ENCODE data around the gene VPREB3. TPM values are rescaled to one million over a fixed set of nuclear protein-coding genes. Genes with fewer than 3 reads are reported as not detected.

Gene VPREB3
- polyA plus RNA-seq, 2 of the 4 experiments (the other 2 are of a cell fraction), result 0.41 to 0.52 TPM

DNA sequence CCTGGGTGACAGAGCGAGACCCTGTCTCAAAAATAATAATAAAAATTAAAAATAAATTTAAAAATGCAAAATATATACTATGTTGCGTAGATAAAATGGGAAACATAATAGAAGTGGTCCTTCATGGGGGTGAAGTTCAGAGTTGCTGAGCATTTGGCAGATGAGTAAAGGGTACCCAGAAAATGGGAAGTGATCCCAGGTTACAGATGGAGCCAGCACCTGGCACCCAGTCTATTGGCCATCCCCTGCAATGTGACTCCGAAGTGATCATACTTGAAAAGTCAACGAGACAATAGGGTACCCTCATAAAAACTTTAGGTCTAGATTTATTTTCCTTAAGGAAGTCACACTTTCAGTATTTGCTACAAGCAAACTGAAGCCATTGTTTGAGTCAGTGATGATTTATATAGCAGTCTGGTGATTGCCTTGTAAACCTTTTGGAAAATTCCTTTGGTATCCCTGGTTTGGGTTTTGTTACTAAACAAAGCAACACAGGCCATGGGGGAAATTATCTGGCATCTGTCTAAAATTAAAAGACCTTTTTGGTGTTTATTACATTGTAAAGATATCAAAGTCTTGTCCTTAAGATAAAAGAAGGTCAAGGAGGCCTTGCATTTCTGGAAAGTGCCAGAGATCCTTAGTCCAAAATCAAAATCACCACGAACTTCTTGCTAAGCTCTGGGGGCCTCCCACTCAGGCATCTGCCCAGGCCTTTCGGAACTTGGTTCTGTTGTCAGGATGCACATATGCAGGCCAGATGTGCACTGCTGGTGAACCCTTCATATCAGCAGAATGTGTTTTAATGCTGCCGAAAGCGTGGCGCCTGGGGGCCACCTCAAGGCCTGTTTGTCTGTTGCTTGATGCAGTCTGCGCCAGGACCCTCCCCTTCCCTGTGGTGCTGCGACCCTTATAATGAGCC is 36.9 kb upstream of the VPREB3 start:
- CTCF ChIA-PET, result no interaction called here
- H3K27ac ChIP-seq, result no peak overlapping the region
- H3K4me1 ChIP-seq, result peaks cover 14% of the 10 kb centered on the region; the same call in 2 of the 3 replicates
- FAIRE-seq (no peak), DNase-seq (ENCODE audit: low read depth in 1 of 2, low spot score in 1 of 2) (no peak), ATAC-seq (no peak)
- no peak overlapping the region for H3K4me2 ChIP-seq
- POLR2A ChIA-PET, result no interaction called here
- no peaks in the 10 kb centered on the region for H3K9me3 ChIP-seq
- no peak overlapping the region for H3K4me3 ChIP-seq
- 82% methylated on average over 10 of the region's 11 CpGs for WGBS (ENCODE audit: missing lambda C conversion rate)
- TF ChIP-seq BHLHE40 (IDR thresholded peaks at IDR 0.05; ENCODE audit: low read depth, low read length), result no peak
- no peak for TF ChIP-seq POLR2AphosphoS2 (conservative IDR thresholded peaks at IDR 0.05; ENCODE audit: low read length)

DNA sequence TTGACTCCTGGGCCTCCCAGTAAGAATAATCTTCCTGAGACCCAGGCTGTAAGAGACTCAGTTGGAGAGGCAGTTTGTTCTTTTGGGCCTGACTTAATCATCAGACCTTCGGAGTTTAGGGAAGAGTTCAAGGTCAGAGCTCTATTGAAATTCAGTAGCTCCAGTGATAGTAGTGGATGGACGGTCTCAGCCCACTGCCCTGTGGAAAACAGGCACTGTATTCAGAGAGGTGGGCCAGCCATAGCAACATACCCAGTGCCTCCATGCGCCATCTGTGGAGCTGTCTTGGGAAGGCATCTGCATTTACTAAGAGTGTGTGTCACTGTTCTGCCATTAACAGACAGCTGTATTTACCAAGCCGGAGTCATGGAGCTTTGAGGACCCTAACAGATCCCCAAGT is 35.4 kb upstream of the VPREB3 start:
- TF ChIP-seq, protein P1, sequence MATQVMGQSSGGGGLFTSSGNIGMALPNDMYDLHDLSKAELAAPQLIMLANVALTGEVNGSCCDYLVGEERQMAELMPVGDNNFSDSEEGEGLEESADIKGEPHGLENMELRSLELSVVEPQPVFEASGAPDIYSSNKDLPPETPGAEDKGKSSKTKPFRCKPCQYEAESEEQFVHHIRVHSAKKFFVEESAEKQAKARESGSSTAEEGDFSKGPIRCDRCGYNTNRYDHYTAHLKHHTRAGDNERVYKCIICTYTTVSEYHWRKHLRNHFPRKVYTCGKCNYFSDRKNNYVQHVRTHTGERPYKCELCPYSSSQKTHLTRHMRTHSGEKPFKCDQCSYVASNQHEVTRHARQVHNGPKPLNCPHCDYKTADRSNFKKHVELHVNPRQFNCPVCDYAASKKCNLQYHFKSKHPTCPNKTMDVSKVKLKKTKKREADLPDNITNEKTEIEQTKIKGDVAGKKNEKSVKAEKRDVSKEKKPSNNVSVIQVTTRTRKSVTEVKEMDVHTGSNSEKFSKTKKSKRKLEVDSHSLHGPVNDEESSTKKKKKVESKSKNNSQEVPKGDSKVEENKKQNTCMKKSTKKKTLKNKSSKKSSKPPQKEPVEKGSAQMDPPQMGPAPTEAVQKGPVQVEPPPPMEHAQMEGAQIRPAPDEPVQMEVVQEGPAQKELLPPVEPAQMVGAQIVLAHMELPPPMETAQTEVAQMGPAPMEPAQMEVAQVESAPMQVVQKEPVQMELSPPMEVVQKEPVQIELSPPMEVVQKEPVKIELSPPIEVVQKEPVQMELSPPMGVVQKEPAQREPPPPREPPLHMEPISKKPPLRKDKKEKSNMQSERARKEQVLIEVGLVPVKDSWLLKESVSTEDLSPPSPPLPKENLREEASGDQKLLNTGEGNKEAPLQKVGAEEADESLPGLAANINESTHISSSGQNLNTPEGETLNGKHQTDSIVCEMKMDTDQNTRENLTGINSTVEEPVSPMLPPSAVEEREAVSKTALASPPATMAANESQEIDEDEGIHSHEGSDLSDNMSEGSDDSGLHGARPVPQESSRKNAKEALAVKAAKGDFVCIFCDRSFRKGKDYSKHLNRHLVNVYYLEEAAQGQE (IDR thresholded peaks at IDR 0.05), result no peak
- TF ChIP-seq RFX5 (IDR thresholded peaks at IDR 0.05) (no peak), HOXA7 (CRISPR knock-in tag; IDR thresholded peaks at IDR 0.05) (no peak), RNF2 (IDR thresholded peaks at IDR 0.05; ENCODE audit: borderline replicate concordance, low read depth) (no peak)
- Histone ChIP-seq H3K4me3 (no peak overlapping the region), H3K4me2 (no peak overlapping the region), H3K4me1 (peaks cover 15% of the 10 kb centered on the region), H3K27ac (no peak overlapping the region), H3K9me3 (no peaks in the 10 kb centered on the region)
- CTCF ChIA-PET, result interaction anchor here (0.7 to 3.2 kb wide), 7 partner anchors 15 to 56 kb away, joined by 3 to 14 read pairs (median 4); partner anchors contain the start of gene CHCHD10
- no peak for ATAC-seq
- DNase-seq (ENCODE audit: low read depth in 1 of 2, low spot score in 1 of 2), result no peak
- WGBS (ENCODE audit: missing lambda C conversion rate), result 86% methylated on average over 4 of the region's 4 CpGs
- no peak for FAIRE-seq
- POLR2A ChIA-PET, result no interaction called here

DNA sequence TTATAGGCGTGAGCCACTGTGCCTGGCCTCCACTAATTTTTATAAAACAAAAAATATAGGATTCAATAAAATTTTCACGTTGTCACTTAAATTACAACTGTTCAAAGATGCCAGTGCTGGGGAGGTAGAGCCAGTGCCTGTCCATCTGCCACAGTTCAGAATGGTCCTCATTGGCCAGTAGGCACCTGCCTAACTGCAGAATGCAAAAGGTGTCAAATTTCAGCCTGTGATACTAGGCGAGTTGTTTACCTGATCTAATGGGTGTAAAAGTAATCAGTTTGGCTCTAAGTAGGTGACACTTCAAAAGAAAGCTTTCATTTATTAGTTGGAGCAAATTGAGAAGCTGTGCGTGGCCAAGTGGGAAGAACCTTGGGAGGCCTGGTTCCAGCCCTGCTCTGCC is 34.9 kb upstream of the VPREB3 start:
- ATAC-seq (no peak), DNase-seq (ENCODE audit: low read depth in 1 of 2, low spot score in 1 of 2) (no peak), FAIRE-seq (no peak)
- 94% methylated on average over 4 of the region's 4 CpGs for WGBS (ENCODE audit: missing lambda C conversion rate)
- peaks cover 20% of the 10 kb centered on the region for H3K4me1 ChIP-seq
- ChIA-PET POLR2A (no interaction called here), CTCF (interaction anchor here (0.7 to 3.2 kb wide), 6 partner anchors 15 to 56 kb away, joined by 3 to 14 read pairs (median 4); partner anchors contain the start of gene CHCHD10)
- H3K27ac ChIP-seq, result no peak overlapping the region
- H3K4me2 ChIP-seq, result no peak overlapping the region
- no peak overlapping the region for H3K4me3 ChIP-seq
- TF ChIP-seq JUNB (IDR thresholded peaks at IDR 0.05) (no peak), PHF8 (IDR thresholded peaks at IDR 0.05; ENCODE audit: borderline replicate concordance, low read depth) (no peak), MYC (IDR thresholded peaks at IDR 0.05; ENCODE audit: borderline replicate concordance, low read length) (no peak), CEBPB (IDR thresholded peaks at IDR 0.05) (no peak), HOXB5 (CRISPR knock-in tag; IDR thresholded peaks at IDR 0.05) (no peak), EHMT2 (IDR thresholded peaks at IDR 0.05; ENCODE audit: low read depth) (no peak), KDM1A (IDR thresholded peaks at IDR 0.05; ENCODE audit: low read depth) (no peak), RNF2 (IDR thresholded peaks at IDR 0.05; ENCODE audit: borderline replicate concordance, low read depth) (no peak), CBX2 (IDR thresholded peaks at IDR 0.05; ENCODE audit: borderline replicate concordance, low read depth) (no peak), HOXB13 (CRISPR knock-in tag; IDR thresholded peaks at IDR 0.05; ENCODE audit: low read depth) (no peak), POLR2AphosphoS2 (conservative IDR thresholded peaks at IDR 0.05; ENCODE audit: low read length) (no peak), RAD21 (conservative IDR thresholded peaks at IDR 0.05 in 1 of 2, IDR thresholded peaks at IDR 0.05 in 1 of 2) (no peak), SMC3 (IDR thresholded peaks at IDR 0.05) (no peak)
- TF ChIP-seq, protein P2, sequence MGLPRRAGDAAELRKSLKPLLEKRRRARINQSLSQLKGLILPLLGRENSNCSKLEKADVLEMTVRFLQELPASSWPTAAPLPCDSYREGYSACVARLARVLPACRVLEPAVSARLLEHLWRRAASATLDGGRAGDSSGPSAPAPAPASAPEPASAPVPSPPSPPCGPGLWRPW (IDR thresholded peaks at IDR 0.05), result no peak
- TF ChIP-seq, protein P3, sequence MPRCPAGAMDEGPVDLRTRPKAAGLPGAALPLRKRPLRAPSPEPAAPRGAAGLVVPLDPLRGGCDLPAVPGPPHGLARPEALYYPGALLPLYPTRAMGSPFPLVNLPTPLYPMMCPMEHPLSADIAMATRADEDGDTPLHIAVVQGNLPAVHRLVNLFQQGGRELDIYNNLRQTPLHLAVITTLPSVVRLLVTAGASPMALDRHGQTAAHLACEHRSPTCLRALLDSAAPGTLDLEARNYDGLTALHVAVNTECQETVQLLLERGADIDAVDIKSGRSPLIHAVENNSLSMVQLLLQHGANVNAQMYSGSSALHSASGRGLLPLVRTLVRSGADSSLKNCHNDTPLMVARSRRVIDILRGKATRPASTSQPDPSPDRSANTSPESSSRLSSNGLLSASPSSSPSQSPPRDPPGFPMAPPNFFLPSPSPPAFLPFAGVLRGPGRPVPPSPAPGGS (IDR thresholded peaks at IDR 0.05), result no peak
- TF ChIP-seq, protein P4, sequence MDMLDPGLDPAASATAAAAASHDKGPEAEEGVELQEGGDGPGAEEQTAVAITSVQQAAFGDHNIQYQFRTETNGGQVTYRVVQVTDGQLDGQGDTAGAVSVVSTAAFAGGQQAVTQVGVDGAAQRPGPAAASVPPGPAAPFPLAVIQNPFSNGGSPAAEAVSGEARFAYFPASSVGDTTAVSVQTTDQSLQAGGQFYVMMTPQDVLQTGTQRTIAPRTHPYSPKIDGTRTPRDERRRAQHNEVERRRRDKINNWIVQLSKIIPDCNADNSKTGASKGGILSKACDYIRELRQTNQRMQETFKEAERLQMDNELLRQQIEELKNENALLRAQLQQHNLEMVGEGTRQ (IDR thresholded peaks at IDR 0.05), result no peak
- H3K9me3 ChIP-seq, result no peaks in the 10 kb centered on the region
